K562 (cell line): ENCODE measurements around the gene GOLGB1. TPM values are rescaled to one million over a fixed set of nuclear protein-coding genes. Genes with fewer than 3 reads are reported as not detected.

Source experiments
- ATAC-seq: fragments of 200-7000 bp; cut with Tn5 transposase; 3 replicates; pipeline ENCODE4 v1.9.1; 2020; ENCODE audit warnings: moderate library complexity
- BruUV-seq: library from RNA; stranded (reverse); fragments of 400-500 nt; replicated peaks from 2 replicates; lab custom pipeline; 2021; lab: Mats Ljungman, UMichigan
- CTCF ChIA-PET: fragments of 300-600 bp; formaldehyde crosslinking; extraction: SDS; loops from one replicate; lab custom pipeline; 2021; ENCODE audit warnings: low intra/inter-chr PET ratio; lab: Yijun Ruan, JAX
- POLR2A ChIA-PET: fragments of 300-600, 350-650 bp; sonication (Branson Sonifier 250); formaldehyde crosslinking; extraction: SDS; loops from one replicate; lab custom pipeline; 2021; ENCODE audit warnings: antibody characterized with exemption, inconsistent platforms; lab: Yijun Ruan, JAX
- DNase-seq, 4 experiments: peaks; one replicate each; pipeline versions ENCODE4 v3.0.0 to v3.0.0-alpha.2; 2011 to 2018; ENCODE audit warnings: low spot score in 3 of 4, mixed read lengths in 3 of 4; ENCODE audit errors: extremely low read depth in 1 of 4
- FAIRE-seq: peaks from 2 replicates; lab custom pipeline; 2011; peaks lifted over from hg19 to GRCh38; lab: Jason Lieb, UNC
- H2AFZ ChIP-seq: 2 replicates; pipeline ENCODE4 v1.6.0; 2011; ENCODE audit warnings: low read depth, low read length, control low read depth, inconsistent platforms
- H3K27ac ChIP-seq: fragments of 200-600 bp; 3 replicates; pipeline ENCODE4 v1.8.0; 2011; ENCODE audit warnings: low read depth, mild to moderate bottlenecking, control low read depth, inconsistent platforms, low read length, moderate library complexity, mixed read lengths; ENCODE audit errors: extremely low read depth
- H3K27me3 ChIP-seq, 2 experiments: fragments of 300-600 bp in 1 of 2; 2 replicates in 1 of 2; 3 replicates in 1 of 2; pipeline versions ENCODE4 v1.6.0 to v1.8.0; 2011; ENCODE audit warnings: inconsistent platforms in 2 of 2, low read length in 2 of 2, mild to moderate bottlenecking in 1 of 2, mixed read lengths in 1 of 2, moderate library complexity in 1 of 2; ENCODE audit not compliant: control insufficient read depth in 2 of 2, insufficient read depth in 2 of 2
- H3K36me3 ChIP-seq: fragments of 300-600 bp; 3 replicates; pipeline ENCODE4 v1.8.0; 2011; ENCODE audit warnings: mild to moderate bottlenecking, low read length, inconsistent platforms; ENCODE audit not compliant: control insufficient read depth, insufficient read depth
- H3K4me1 ChIP-seq, 2 experiments: fragments of 200-600 bp in 1 of 2; replicated peaks in 1 of 2; 2 replicates in 1 of 2; 3 replicates in 1 of 2; pipeline versions ENCODE4 v1.5.1 to v1.8.0; 2011; ENCODE audit warnings: inconsistent platforms in 2 of 2, low read length in 2 of 2, mild to moderate bottlenecking in 1 of 2, mixed read lengths in 1 of 2, moderate library complexity in 1 of 2; ENCODE audit not compliant: control insufficient read depth in 2 of 2, insufficient read depth in 2 of 2
- H3K4me2 ChIP-seq: 2 replicates; pipeline ENCODE4 v1.6.1; 2011; ENCODE audit warnings: low read length, control low read depth, inconsistent platforms, mixed read lengths; ENCODE audit not compliant: insufficient read depth
- H3K4me3 ChIP-seq: fragments of 200-600 bp; sonication (generic), shearing (Covaris generic); 2 replicates; pipeline ENCODE4 v1.5.1; 2016; ENCODE audit warnings: control low read depth, inconsistent platforms
- H3K79me2 ChIP-seq: fragments of 200-600 bp; 3 replicates; pipeline ENCODE4 v1.8.0; 2011; ENCODE audit warnings: low read length, inconsistent platforms; ENCODE audit not compliant: control insufficient read depth, insufficient read depth
- H3K9ac ChIP-seq, 2 experiments: 2 replicates each; pipeline versions ENCODE4 v1.6.0 to v1.6.1; 2011; ENCODE audit warnings: low read depth in 2 of 2, low read length in 2 of 2, control low read depth in 1 of 2, inconsistent platforms in 1 of 2, mild to moderate bottlenecking in 1 of 2, mixed read lengths in 1 of 2; ENCODE audit not compliant: insufficient read depth in 1 of 2
- H3K9me1 ChIP-seq: one replicate; pipeline ENCODE4 v1.6.0; 2011; ENCODE audit warnings: inconsistent platforms, mild to moderate bottlenecking, low read length, moderate library complexity; ENCODE audit not compliant: control insufficient read depth, insufficient read depth
- H3K9me3 ChIP-seq: replicated peaks from 2 replicates; pipeline ENCODE4 v1.5.1; 2011; ENCODE audit warnings: low read depth, low read length, inconsistent platforms; ENCODE audit not compliant: control insufficient read depth, insufficient read depth
- H4K20me1 ChIP-seq: replicated peaks from 2 replicates; pipeline ENCODE4 v1.6.1; 2011; ENCODE audit warnings: low read length, inconsistent platforms, mixed read lengths; ENCODE audit not compliant: control insufficient read depth, insufficient read depth
- DPF2 ChIP-seq: fragments of 450-650 bp; IDR thresholded peaks from 2 replicates; pipeline ENCODE4 v1.6.1; 2016
- FOXM1 ChIP-seq, 2 experiments: fragments of 450-650 bp in 1 of 2; sonication (generic) in 1 of 2; formaldehyde crosslinking in 1 of 2; IDR thresholded peaks; 2 replicates each; pipeline versions ENCODE4 v1.6.1 to v1.9.0; 2017 to 2022; ENCODE audit warnings: low read depth in 2 of 2, mild to moderate bottlenecking in 2 of 2, missing genetic modification reagents in 1 of 2, moderate library complexity in 1 of 2
- HSF4 ChIP-seq: fragments of 250-450 bp; sonication (Bioruptor Pico); IDR thresholded peaks from 2 replicates; pipeline ENCODE4 v2.1.2; 2022; ENCODE audit warnings: mild to moderate bottlenecking, moderate library complexity, borderline replicate concordance
- KLF10 ChIP-seq: fragments of 250-450 bp; sonication (Bioruptor Pico); IDR thresholded peaks from 2 replicates; pipeline ENCODE4 v1.6.1; 2021; ENCODE audit warnings: matching md5 sums
- MEF2D ChIP-seq: conservative IDR thresholded peaks from 2 replicates; pipeline ENCODE4 v1.6.1; 2016; ENCODE audit warnings: low read depth, missing genetic modification characterization, missing compliant biosample characterization
- NFIC ChIP-seq: fragments of 450-650 bp; IDR thresholded peaks from 2 replicates; pipeline ENCODE4 v1.6.1; 2017; ENCODE audit warnings: mild to moderate bottlenecking, inconsistent platforms
- PML ChIP-seq: IDR thresholded peaks from 2 replicates; pipeline ENCODE4 v1.6.1; 2012; ENCODE audit warnings: low read length, inconsistent platforms
- PURB ChIP-seq: sonication (generic); formaldehyde crosslinking; IDR thresholded peaks from 2 replicates; pipeline ENCODE4 v1.9.0; 2021; ENCODE audit warnings: low read depth, mild to moderate bottlenecking, missing genetic modification reagents
- RFX1 ChIP-seq: fragments of 450-650 bp; IDR thresholded peaks from 2 replicates; pipeline ENCODE4 v1.6.1; 2016; ENCODE audit warnings: mild to moderate bottlenecking, moderate library complexity
- SMARCA5 ChIP-seq: fragments of 450-650 bp; IDR thresholded peaks from 2 replicates; pipeline ENCODE4 v1.6.1; 2016
- TSC22D4 ChIP-seq: fragments of 450-650 bp; IDR thresholded peaks from 2 replicates; pipeline ENCODE4 v1.6.1; 2016; ENCODE audit warnings: missing genetic modification characterization, missing biosample characterization, control low read depth
- ZFP1 ChIP-seq: fragments of 450-650 bp; formaldehyde crosslinking; IDR thresholded peaks from 2 replicates; pipeline ENCODE4 v1.4.0; 2020; ENCODE audit warnings: mild to moderate bottlenecking, mixed read lengths
- ZNF121 ChIP-seq: sonication (generic); formaldehyde crosslinking; conservative IDR thresholded peaks from 2 replicates; pipeline ENCODE4 v1.8.0; 2022; ENCODE audit warnings: missing genetic modification reagents
- WGBS: fragments of 100-300 bp; shearing (Covaris generic); methylation state at CpG from one replicate; pipeline ENCODE4 v1.1.6; 2016; ENCODE audit warnings: low coverage, mixed read lengths; ENCODE audit not compliant: insufficient coverage; ENCODE audit errors: missing lambda C conversion rate; 5-methylcytosine and 5-hydroxymethylcytosine counted together
- in situ Hi-C: fragments of 300-500 bp; cut with MboI; formaldehyde crosslinking; loops from 4 replicates; pipeline ENCODE4 v1.15.0; 2018; ENCODE audit warnings: inconsistent platforms, mixed read lengths
- intact Hi-C: fragments of 100-400 bp; cut with micrococcal nuclease; formaldehyde crosslinking; loops from 2 replicates; pipeline ENCODE4 v1.14.2; 2022
- polyA plus RNA-seq, 8 experiments: library from polyadenylated mRNA; depleted of rRNA in 4 of 8; stranded (reverse) in 5 of 8; unstranded in 3 of 8; fragments of >200 nt; fragmentation: Nextera tagmentation in 2 of 8; fragmentation: Illumina TruSeq in 1 of 8; extraction: Ambion mirVana in 2 of 8; extraction: Trizol in 1 of 8; gene quantifications; 2 replicates each; pipeline versions ENCODE4 v1.2.1 to v1.2.3, GENCODE V29; 2011 to 2014; ENCODE audit warnings: inconsistent platforms in 1 of 8, missing spikeins in 1 of 8
- total RNA-seq, 7 experiments: library from RNA; depleted of rRNA in 6 of 7; stranded (reverse); fragments of >200 nt in 6 of 7; fragmentation: Illumina TruSeq in 2 of 7; extraction: Trizol in 2 of 7; gene quantifications; 2 replicates each; pipeline versions ENCODE4 v1.2.1 to v1.2.3, GENCODE V29; 2011 to 2021; ENCODE audit warnings: low replicate concordance in 1 of 7

The GOLGB1 gene
- total and polyA plus RNA-seq, 9 of the 15 experiments (the other 6 are each of a cell fraction or from before 2014, with no cell fraction given), result 4.0 to 16.3 (median 9.7) TPM

DNA sequence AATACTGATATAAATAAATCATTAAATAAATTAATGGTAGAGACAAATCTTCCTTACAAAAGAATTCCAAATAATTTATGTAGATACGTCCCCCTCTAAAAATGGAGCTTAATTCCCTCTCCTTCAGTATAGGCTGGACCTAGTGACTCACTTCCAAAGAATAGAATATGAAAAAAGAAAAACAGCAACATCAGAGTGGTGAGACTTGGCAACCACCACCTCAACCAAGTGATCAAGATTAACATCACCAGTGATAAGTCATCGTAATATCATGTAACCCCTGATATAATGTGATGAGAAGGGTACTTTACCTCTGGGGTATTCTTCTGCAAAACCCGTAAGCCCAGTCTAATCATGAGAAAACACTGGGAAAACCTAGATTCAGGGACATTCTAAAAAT lies 13.4 kb downstream of the GOLGB1 start:
- POLR2A ChIA-PET, result interaction anchor here (1.6 kb wide), 1 partner anchor 9 kb away, joined by 12 read pairs; no protein-coding TSS in a partner anchor
- H3K9ac ChIP-seq, result no peak overlapping the region

DNA sequence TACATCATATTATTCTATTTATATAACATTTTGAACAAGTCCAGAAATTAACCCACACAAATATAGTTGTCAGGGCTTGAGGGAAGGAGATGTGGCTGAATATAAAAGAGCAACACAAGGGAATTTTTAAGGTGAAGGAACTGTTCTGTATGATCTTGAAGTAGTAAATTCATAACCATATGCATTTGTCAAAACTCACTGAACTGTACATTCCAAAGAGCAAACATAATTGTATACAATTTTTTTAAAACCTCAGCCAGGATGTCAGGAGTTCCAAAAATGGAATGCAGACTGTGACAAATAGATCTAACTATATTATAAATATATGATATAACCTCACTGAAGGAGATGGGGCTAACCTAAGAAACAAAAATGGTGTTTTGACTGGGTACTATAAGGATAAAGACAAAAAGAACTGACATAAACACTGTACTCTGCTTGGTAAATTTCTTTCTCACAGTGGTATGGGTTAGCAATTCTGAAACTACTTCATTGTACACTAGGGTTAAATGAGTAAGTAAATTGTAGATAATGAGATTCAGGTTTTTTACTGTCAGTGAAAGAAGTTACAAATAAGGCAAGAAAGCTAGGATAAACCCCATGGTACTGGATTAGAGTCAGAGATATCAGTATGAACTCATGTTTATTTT lies 14.4 kb downstream of the GOLGB1 start:
- Histone ChIP-seq H3K36me3 (no peaks in the 10 kb centered on the region), H3K9ac (no peak overlapping the region), H3K4me1 (no peaks in the 10 kb centered on the region), H3K79me2 (peaks cover 7% of the 10 kb centered on the region; the same call in 2 of the 3 replicates), H2AFZ (no peak overlapping the region), H3K4me2 (no peak overlapping the region), H3K4me3 (no peak overlapping the region), H3K27me3 (no peaks in the 10 kb centered on the region), H4K20me1 (no peaks in the 10 kb centered on the region), H3K27ac (no peak overlapping the region), H3K9me1 (no peaks in the 10 kb centered on the region), H3K9me3 (no peaks in the 10 kb centered on the region)
- CTCF ChIA-PET, result no interaction called here
- DNase-seq (no peak), FAIRE-seq (no peak), ATAC-seq (no peak)
- in situ Hi-C loops, result no loop called here
- TF ChIP-seq HSF4 (CRISPR knock-in tag) (no peak), NFIC (no peak), ZNF121 (CRISPR knock-in tag) (no peak), ZFP1 (CRISPR knock-in tag) (no peak), FOXM1 (IDR thresholded peaks at IDR 0.05; ENCODE audit: low read depth) (no peak), FOXM1 (CRISPR knock-in tag; IDR thresholded peaks at IDR 0.05; ENCODE audit: low read depth) (no peak), RFX1 (no peak), DPF2 (no peak), PURB (CRISPR knock-in tag) (no peak)
- no TSS peak for BruUV-seq
- POLR2A ChIA-PET, result interaction anchor here (1.4 to 1.6 kb wide), 3 partner anchors 8 to 13 kb away, joined by 4 to 12 read pairs (median 4); no protein-coding TSS in a partner anchor
- intact Hi-C loops, result no loop called here

More for the DNA sequence above, 13.4 kb downstream of the GOLGB1 start:
- DNase-seq, result no peak
- no peaks in the 10 kb centered on the region for H3K36me3 ChIP-seq
- intact Hi-C loops, result no loop called here
- no peaks in the 10 kb centered on the region for H3K9me1 ChIP-seq
- WGBS, result 79% methylated on average over 3 of the region's 3 CpGs
- no peaks in the 10 kb centered on the region for H4K20me1 ChIP-seq
- ATAC-seq, result no peak
- TF ChIP-seq TSC22D4 (tag), result no peak
- TF ChIP-seq SMARCA5, result no peak
- no peak for TF ChIP-seq PML
- TF ChIP-seq KLF10 (CRISPR knock-in tag), result no peak
- TF ChIP-seq MEF2D (tag), result no peak
- no peak overlapping the region for H2AFZ ChIP-seq
- CTCF ChIA-PET, result no interaction called here
- BruUV-seq, result no TSS peak
- no peak overlapping the region for H3K27ac ChIP-seq
- H3K4me3 ChIP-seq, result no peak overlapping the region
- H3K4me2 ChIP-seq, result no peak overlapping the region
- H3K79me2 ChIP-seq, result peaks cover 11% of the 10 kb centered on the region
- FAIRE-seq, result no peak
- no peaks in the 10 kb centered on the region for H3K9me3 ChIP-seq
- no peaks in the 10 kb centered on the region for H3K27me3 ChIP-seq
- in situ Hi-C loops, result no loop called here
- no peaks in the 10 kb centered on the region for H3K4me1 ChIP-seq
